HepG2 (cell line): ENCODE results near the gene MSTN.

Source experiments
- CTCF ChIP-seq: sonication (generic); formaldehyde crosslinking; IDR thresholded peaks from 2 replicates; pipeline ENCODE4 v1.5.0; 2020; ENCODE audit warnings: mild to moderate bottlenecking, missing genetic modification reagents, moderate library complexity
- ETV6 ChIP-seq: sonication (generic); formaldehyde crosslinking; conservative IDR thresholded peaks from 2 replicates; pipeline ENCODE4 v1.4.0; 2020; ENCODE audit warnings: missing genetic modification reagents
- ISX ChIP-seq: sonication (generic); formaldehyde crosslinking; conservative IDR thresholded peaks from 2 replicates; pipeline ENCODE4 v1.5.0; 2020; ENCODE audit warnings: missing genetic modification reagents
- MAX ChIP-seq: IDR thresholded peaks from 2 replicates; pipeline ENCODE4 v1.6.1; 2012; ENCODE audit warnings: inconsistent platforms
- SP1 ChIP-seq, 2 experiments: fragments of 450-650 bp in 1 of 2; sonication (generic) in 1 of 2; formaldehyde crosslinking in 1 of 2; IDR thresholded peaks; 2 replicates each; pipeline versions ENCODE4 v1.4.0 to v1.6.1; 2016 to 2020; ENCODE audit warnings: missing genetic modification reagents in 1 of 2
- SRSF9 ChIP-seq: fragments of 200-400 bp; formaldehyde crosslinking; IDR thresholded peaks from 2 replicates; pipeline ENCODE4 v1.6.1; 2018; ENCODE audit warnings: borderline replicate concordance, mild to moderate bottlenecking, low read depth, low read length; ENCODE audit not compliant: insufficient read depth, poor library complexity, severe bottlenecking
- SUZ12 ChIP-seq: fragments of 150-350 bp; IDR thresholded peaks from 2 replicates; pipeline ENCODE4 v1.6.1; 2014; ENCODE audit warnings: low read depth, low read length
- ZNF274 ChIP-seq: sonication (generic); formaldehyde crosslinking; IDR thresholded peaks from 2 replicates; pipeline ENCODE4 v1.5.1; 2020; ENCODE audit warnings: mild to moderate bottlenecking, missing genetic modification reagents

DNA sequence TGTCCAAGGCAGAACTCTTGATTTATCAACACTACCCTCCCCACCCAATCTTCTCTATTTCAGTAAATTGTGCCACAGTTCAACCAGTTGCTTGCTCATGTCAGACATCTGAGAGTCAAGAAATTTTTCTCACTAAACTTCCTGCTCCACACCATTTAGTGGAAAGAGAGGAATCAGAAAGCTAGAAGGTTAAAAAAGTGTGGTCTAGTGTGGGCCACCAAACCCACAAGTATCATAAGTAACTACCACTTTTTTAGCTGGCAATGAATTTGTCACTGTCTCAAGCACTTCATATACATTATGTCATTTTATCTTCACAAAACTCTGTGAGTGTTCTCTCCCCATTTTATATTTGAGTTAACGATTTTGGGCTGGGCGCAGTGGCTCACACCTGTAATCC lies 16.6 kb upstream of the MSTN start:
- TF ChIP-seq ISX (no peak), ZNF274 (CRISPR knock-in tag) (no peak), SUZ12 (no peak), ETV6 (no peak), CTCF (CRISPR knock-in tag) (no peak), SP1 (IDR thresholded peaks at IDR 0.05) (no peak), SP1 (CRISPR knock-in tag; IDR thresholded peaks at IDR 0.05) (no peak), MAX (no peak), SRSF9 (no peak)
